Muscle layer of colon (tissue), 2 donors: ENCODE results near the gene PTPRT.
"Not testable (repeated sequence)": the region's sequence is repeated elsewhere in the genome, so short reads cannot be mapped to it uniquely, and the experiment has no call there.

Source experiments
- H3K27ac ChIP-seq: one replicate; pipeline ENCODE4 v1.7.0; 2013; ENCODE audit warnings: low read depth, mild to moderate bottlenecking, low read length, moderate library complexity
- H3K27me3 ChIP-seq, 2 donors: one replicate each; pipeline ENCODE4 v1.7.0; 2013; ENCODE audit warnings: low read length in 2 of 2, mild to moderate bottlenecking in 2 of 2; ENCODE audit not compliant: insufficient read depth in 2 of 2, control insufficient read depth in 1 of 2
- H3K36me3 ChIP-seq: one replicate; pipeline ENCODE4 v1.7.0; 2013; ENCODE audit warnings: mild to moderate bottlenecking, low read length; ENCODE audit not compliant: insufficient read depth
- H3K4me1 ChIP-seq: one replicate; pipeline ENCODE4 v1.7.0; 2013; ENCODE audit warnings: mild to moderate bottlenecking, low read length; ENCODE audit not compliant: insufficient read depth
- H3K4me3 ChIP-seq, 2 donors: one replicate each; pipeline ENCODE4 v1.7.0; 2013; ENCODE audit warnings: low read length in 2 of 2, low read depth in 1 of 2, mild to moderate bottlenecking in 1 of 2, moderate library complexity in 1 of 2
- H3K9ac ChIP-seq: one replicate; pipeline ENCODE4 v1.7.0; 2013; ENCODE audit warnings: low read length
- H3K9me3 ChIP-seq: one replicate; pipeline ENCODE4 v1.7.0; 2013; ENCODE audit warnings: mild to moderate bottlenecking, low read length
- donor health status: abdominal sarcoma.
- donor health status: Adenocarcinoma of cecum.

Gene PTPRT

GRCh38 chr20:42924215-42924614, 265.5 kb downstream of the PTPRT start:
- H3K9me3 ChIP-seq = no peaks in the 10 kb centered on the region
- H3K36me3 ChIP-seq = no peaks in the 10 kb centered on the region
- H3K27ac ChIP-seq = no peak overlapping the region
- H3K4me1 ChIP-seq = no peaks in the 10 kb centered on the region
- H3K4me3 ChIP-seq = no peak overlapping the region
- H3K27me3 ChIP-seq = no peaks in the 10 kb centered on the region
- no peak overlapping the region for H3K9ac ChIP-seq

GRCh38 chr20:42923348-42923918, 266.3 kb downstream of the PTPRT start:
- Histone ChIP-seq H3K4me1 (no peaks in the 10 kb centered on the region), H3K27ac (no peak overlapping the region), H3K9ac (no peak overlapping the region), H3K27me3 (no peaks in the 10 kb centered on the region), H3K36me3 (no peaks in the 10 kb centered on the region), H3K4me3 (no peak overlapping the region), H3K9me3 (no peaks in the 10 kb centered on the region)

GRCh38 chr20:42920776-42921175, 268.9 kb downstream of the PTPRT start:
- Histone ChIP-seq H3K4me1 (no peaks in the 10 kb centered on the region), H3K36me3 (no peaks in the 10 kb centered on the region), H3K9me3 (no peaks in the 10 kb centered on the region), H3K4me3 (no peak overlapping the region), H3K27me3 (no peaks in the 10 kb centered on the region), H3K9ac (no peak overlapping the region), H3K27ac (no peak overlapping the region)

- no peaks in the 10 kb centered on the region for H3K27me3 ChIP-seq
- H3K9me3 ChIP-seq = no peaks in the 10 kb centered on the region
- no peak overlapping the region for H3K4me3 ChIP-seq
- no peak overlapping the region for H3K27ac ChIP-seq
- no peaks in the 10 kb centered on the region for H3K4me1 ChIP-seq
- no peaks in the 10 kb centered on the region for H3K36me3 ChIP-seq
- no peak overlapping the region for H3K9ac ChIP-seq
Measured at GRCh38 chr20:42919316-42919715, 270.4 kb downstream of the PTPRT start.

GRCh38 chr20:42915081-42915480, 274.6 kb downstream of the PTPRT start:
- no peaks in the 10 kb centered on the region for H3K36me3 ChIP-seq
- no peak overlapping the region for H3K4me3 ChIP-seq
- no peaks in the 10 kb centered on the region for H3K27me3 ChIP-seq
- no peak overlapping the region for H3K9ac ChIP-seq
- H3K9me3 ChIP-seq = no peaks in the 10 kb centered on the region
- no peaks in the 10 kb centered on the region for H3K4me1 ChIP-seq
- H3K27ac ChIP-seq = no peak overlapping the region

- H3K4me3 ChIP-seq = no peak overlapping the region
- H3K9me3 ChIP-seq = no peaks in the 10 kb centered on the region
- H3K27ac ChIP-seq = no peak overlapping the region
- H3K27me3 ChIP-seq = no peaks in the 10 kb centered on the region
- H3K9ac ChIP-seq = no peak overlapping the region
- H3K36me3 ChIP-seq = no peaks in the 10 kb centered on the region
- H3K4me1 ChIP-seq = no peaks in the 10 kb centered on the region
Measured at GRCh38 chr20:42914302-42914701, 275.4 kb downstream of the PTPRT start.

- H3K4me3 ChIP-seq, H3K4me1 ChIP-seq: not testable (repeated sequence)
Measured at GRCh38 chr20:42910808-42911207, 278.9 kb downstream of the PTPRT start.

GRCh38 chr20:42907730-42908129, 282.0 kb downstream of the PTPRT start:
- Histone ChIP-seq H3K4me3 (no peak overlapping the region), H3K36me3 (no peaks in the 10 kb centered on the region), H3K4me1 (no peaks in the 10 kb centered on the region), H3K27ac (no peak overlapping the region), H3K27me3 (no peaks in the 10 kb centered on the region), H3K9ac (no peak overlapping the region), H3K9me3 (no peaks in the 10 kb centered on the region)

More at GRCh38 chr20:42910808-42911207, 278.9 kb downstream of the PTPRT start:
- H3K36me3 ChIP-seq, H3K27ac ChIP-seq, H3K9ac ChIP-seq, H3K9me3 ChIP-seq, H3K27me3 ChIP-seq: not testable (repeated sequence)

- no peaks in the 10 kb centered on the region for H3K27me3 ChIP-seq
- H3K9ac ChIP-seq = no peak overlapping the region
- H3K9me3 ChIP-seq = no peaks in the 10 kb centered on the region
- peaks cover 4% of the 10 kb centered on the region for H3K4me1 ChIP-seq
- H3K36me3 ChIP-seq = no peaks in the 10 kb centered on the region
- no peak overlapping the region for H3K4me3 ChIP-seq
- no peak overlapping the region for H3K27ac ChIP-seq
Measured at GRCh38 chr20:42906120-42906519, 283.6 kb downstream of the PTPRT start.

GRCh38 chr20:42902509-42902908, 287.2 kb downstream of the PTPRT start:
- H3K9ac ChIP-seq = no peak overlapping the region
- no peaks in the 10 kb centered on the region for H3K27me3 ChIP-seq
- H3K4me1 ChIP-seq = peaks cover 4% of the 10 kb centered on the region
- no peak overlapping the region for H3K27ac ChIP-seq
- H3K4me3 ChIP-seq = no peak overlapping the region
- H3K9me3 ChIP-seq = no peaks in the 10 kb centered on the region
- H3K36me3 ChIP-seq = no peaks in the 10 kb centered on the region

- Histone ChIP-seq H3K4me1 (peaks cover 4% of the 10 kb centered on the region), H3K27me3 (no peaks in the 10 kb centered on the region), H3K27ac (no peak overlapping the region)
Measured at GRCh38 chr20:42901689-42902440, 287.8 kb downstream of the PTPRT start.

GRCh38 chr20:42900764-42901163, 288.9 kb downstream of the PTPRT start:
- H3K9ac ChIP-seq, H3K4me3 ChIP-seq, H3K9me3 ChIP-seq, H3K4me1 ChIP-seq, H3K27ac ChIP-seq, H3K36me3 ChIP-seq, H3K27me3 ChIP-seq: not testable (repeated sequence)

More at GRCh38 chr20:42901689-42902440, 287.8 kb downstream of the PTPRT start:
- H3K36me3 ChIP-seq = no peaks in the 10 kb centered on the region
- no peak overlapping the region for H3K9ac ChIP-seq
- no peaks in the 10 kb centered on the region for H3K9me3 ChIP-seq
- no peak overlapping the region for H3K4me3 ChIP-seq
